ENCODE measurements around the gene SPOCK1.
A peak's percentile ranks its signal among the peaks of the same experiment; 100 is the strongest.

The SPOCK1 gene

DNA sequence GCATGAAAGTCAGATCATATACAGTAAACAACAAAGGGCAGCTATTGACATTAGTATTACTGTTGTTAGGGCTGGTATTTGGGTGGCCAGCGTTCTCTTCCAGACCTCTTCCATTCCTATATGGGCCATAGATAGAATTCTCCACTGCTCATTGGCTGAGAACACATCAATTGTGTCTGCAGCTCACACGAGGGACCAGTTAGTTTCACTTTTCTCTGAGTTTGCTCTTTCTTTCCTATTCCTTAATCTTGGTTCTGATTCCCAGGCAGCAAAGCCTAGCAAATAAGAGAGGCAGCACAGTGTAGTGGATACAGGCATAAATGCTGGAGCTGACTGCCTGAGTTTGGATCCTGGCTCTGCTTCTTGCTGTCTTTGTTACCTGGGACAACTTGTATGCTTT, 476.4 kb downstream of the SPOCK1 start:
- TF ChIP-seq, protein P1, sequence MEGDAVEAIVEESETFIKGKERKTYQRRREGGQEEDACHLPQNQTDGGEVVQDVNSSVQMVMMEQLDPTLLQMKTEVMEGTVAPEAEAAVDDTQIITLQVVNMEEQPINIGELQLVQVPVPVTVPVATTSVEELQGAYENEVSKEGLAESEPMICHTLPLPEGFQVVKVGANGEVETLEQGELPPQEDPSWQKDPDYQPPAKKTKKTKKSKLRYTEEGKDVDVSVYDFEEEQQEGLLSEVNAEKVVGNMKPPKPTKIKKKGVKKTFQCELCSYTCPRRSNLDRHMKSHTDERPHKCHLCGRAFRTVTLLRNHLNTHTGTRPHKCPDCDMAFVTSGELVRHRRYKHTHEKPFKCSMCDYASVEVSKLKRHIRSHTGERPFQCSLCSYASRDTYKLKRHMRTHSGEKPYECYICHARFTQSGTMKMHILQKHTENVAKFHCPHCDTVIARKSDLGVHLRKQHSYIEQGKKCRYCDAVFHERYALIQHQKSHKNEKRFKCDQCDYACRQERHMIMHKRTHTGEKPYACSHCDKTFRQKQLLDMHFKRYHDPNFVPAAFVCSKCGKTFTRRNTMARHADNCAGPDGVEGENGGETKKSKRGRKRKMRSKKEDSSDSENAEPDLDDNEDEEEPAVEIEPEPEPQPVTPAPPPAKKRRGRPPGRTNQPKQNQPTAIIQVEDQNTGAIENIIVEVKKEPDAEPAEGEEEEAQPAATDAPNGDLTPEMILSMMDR (conservative IDR thresholded peaks at IDR 0.05; ENCODE audit: control insufficient read depth, insufficient read depth, low read depth, low read length), result no peak
- no peak for DNase-seq (ENCODE audit: low read depth)
- no peak overlapping the region for H3K4me3 ChIP-seq (ENCODE audit: control insufficient read depth, low read depth, low read length)

DNA sequence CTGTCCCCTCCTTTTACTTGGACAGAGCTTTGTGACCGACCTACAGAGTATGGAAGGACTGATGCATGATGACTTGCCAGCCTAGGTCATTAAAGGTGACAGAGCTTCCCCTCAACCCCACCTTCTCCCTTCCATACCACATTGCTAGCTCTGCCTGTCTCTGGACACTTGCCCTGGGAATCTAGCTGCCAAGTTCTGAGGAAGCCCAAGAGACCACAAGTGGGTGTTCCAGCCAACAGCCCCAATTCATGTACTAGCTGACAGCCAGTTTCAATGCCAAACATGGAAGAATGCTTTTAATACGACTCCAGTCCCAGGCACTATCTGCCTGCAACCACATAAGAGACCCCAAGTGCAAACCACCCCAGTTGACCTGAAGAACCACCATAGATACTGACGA, 477.1 kb downstream of the SPOCK1 start:
- TF ChIP-seq, protein P1 (conservative IDR thresholded peaks at IDR 0.05; ENCODE audit: control insufficient read depth, insufficient read depth, low read depth, low read length), result no peak
- H3K4me3 ChIP-seq (ENCODE audit: control insufficient read depth, low read depth, low read length), result no peak overlapping the region
- DNase-seq (ENCODE audit: low read depth), result peak; percentile 21

DNA sequence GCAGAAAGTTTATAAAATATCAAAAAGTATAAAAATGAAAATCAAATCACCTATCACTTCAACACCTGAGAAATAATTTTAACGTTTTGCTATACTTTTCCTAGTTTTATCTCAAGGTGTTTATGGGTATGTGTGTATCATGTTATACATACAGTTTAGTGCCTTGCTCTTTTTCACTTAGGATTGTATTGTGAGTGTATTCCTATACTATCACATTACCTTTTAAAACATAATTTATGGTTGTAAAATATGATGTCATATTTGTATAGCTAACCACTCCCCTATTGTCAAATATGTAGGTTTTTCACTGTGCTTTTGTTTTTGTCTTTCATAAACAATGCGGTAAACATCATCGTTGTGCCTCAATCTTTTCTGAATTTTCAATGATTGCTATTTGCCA, 479.9 kb downstream of the SPOCK1 start:
- no peak for DNase-seq (ENCODE audit: low read depth)
- TF ChIP-seq, protein P1 (conservative IDR thresholded peaks at IDR 0.05; ENCODE audit: control insufficient read depth, insufficient read depth, low read depth, low read length), result no peak
- H3K4me3 ChIP-seq (ENCODE audit: control insufficient read depth, low read depth, low read length), result no peak overlapping the region

DNA sequence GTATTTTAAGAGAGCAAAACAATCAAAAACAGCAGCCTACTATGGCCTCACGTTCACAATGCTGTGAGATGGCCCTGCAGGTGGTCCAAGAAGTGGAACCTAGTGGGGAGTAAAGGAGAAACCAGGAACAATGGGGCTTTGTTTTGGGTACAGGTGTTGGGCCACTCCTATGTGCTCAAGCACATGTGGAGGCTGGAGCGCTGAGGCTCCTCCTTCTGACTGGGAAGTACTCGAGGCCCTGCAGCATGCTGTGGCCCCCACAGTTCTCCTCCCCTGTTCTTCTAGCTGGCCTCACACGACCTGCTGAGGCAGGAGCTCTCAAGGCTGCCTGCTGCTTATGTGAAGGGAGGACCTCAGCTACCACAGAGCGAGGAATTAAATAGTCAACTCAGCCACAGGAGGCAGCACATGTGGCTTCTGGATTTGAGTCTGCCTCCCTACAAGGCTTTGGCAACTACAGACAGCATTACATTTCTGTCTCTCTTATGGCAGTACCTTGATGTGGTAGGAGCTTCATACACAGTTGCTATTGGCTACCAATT, 482.3 kb downstream of the SPOCK1 start:
- TF ChIP-seq, protein P1 (conservative IDR thresholded peaks at IDR 0.05; ENCODE audit: control insufficient read depth, insufficient read depth, low read depth, low read length), result no peak
- no peak for DNase-seq (ENCODE audit: low read depth)
- no peak overlapping the region for H3K4me3 ChIP-seq (ENCODE audit: control insufficient read depth, low read depth, low read length)

DNA sequence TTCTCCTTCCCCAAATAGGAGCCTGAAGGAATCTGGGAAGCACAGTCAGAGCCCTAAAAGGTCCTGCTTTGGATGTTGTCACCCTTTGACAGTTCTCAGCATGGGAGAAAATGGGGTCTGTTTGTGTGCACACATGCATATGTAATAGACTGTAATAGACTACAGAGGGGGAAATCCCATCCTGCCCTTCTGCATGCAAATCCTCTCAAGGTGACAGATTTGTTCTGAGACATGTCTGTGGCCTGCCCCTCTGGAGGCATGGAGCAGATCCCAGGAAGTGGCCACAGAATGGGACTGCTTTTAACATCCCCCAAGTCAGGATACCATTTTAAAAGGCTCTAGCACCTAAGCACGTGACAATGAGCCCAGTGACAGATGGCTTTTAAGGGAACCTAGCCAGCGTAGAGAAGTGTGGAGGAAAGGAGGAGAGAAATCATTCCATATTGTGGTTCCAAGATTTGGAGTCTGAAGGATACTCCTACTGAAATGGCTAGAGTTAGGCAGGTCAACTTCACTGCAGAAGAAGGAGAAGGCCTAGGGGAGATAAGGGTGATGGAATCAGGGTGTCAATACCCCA, 483.5 kb downstream of the SPOCK1 start:
- no peak for DNase-seq (ENCODE audit: low read depth)
- no peak overlapping the region for H3K4me3 ChIP-seq (ENCODE audit: control insufficient read depth, low read depth, low read length)
- TF ChIP-seq, protein P1 (conservative IDR thresholded peaks at IDR 0.05; ENCODE audit: control insufficient read depth, insufficient read depth, low read depth, low read length), result no peak

DNA sequence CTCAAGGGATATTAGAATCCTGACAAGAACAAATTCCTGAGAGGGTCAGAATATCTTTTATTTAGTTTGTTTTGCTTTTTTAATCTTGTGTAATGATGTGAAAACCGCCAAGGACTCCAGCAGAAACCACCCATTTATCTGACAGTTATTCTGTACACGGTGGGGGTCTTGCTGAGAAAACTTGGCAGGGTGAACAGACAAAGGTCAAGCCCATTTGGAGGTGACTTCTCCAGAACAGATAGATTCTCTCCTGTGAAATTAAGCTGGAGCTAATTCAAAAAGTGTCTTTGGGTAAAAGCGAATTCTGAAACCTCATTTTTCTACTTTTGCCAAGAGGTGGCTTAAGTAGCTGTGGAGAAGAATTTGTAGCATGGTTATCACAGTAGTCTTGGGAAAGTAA, 484.4 kb downstream of the SPOCK1 start:
- TF ChIP-seq, protein P1 (conservative IDR thresholded peaks at IDR 0.05; ENCODE audit: control insufficient read depth, insufficient read depth, low read depth, low read length), result no peak
- no peak overlapping the region for H3K4me3 ChIP-seq (ENCODE audit: control insufficient read depth, low read depth, low read length)
- no peak for DNase-seq (ENCODE audit: low read depth)

All from fibroblast of mammary gland (primary cell).